HUDEP-2 (cell line): ENCODE data around the gene BAD.
"Not testable (repeated sequence)": the region's sequence is repeated elsewhere in the genome, so short reads cannot be mapped to it uniquely, and the experiment has no call there.

ENCODE experiments used
- DNase-seq, 76 experiments: peaks; one replicate each; lab custom pipeline; 2025; ENCODE audit not compliant: unreplicated experiment in 76 of 76; lab: John Stamatoyannopoulos, UW

BAD gene

DNA sequence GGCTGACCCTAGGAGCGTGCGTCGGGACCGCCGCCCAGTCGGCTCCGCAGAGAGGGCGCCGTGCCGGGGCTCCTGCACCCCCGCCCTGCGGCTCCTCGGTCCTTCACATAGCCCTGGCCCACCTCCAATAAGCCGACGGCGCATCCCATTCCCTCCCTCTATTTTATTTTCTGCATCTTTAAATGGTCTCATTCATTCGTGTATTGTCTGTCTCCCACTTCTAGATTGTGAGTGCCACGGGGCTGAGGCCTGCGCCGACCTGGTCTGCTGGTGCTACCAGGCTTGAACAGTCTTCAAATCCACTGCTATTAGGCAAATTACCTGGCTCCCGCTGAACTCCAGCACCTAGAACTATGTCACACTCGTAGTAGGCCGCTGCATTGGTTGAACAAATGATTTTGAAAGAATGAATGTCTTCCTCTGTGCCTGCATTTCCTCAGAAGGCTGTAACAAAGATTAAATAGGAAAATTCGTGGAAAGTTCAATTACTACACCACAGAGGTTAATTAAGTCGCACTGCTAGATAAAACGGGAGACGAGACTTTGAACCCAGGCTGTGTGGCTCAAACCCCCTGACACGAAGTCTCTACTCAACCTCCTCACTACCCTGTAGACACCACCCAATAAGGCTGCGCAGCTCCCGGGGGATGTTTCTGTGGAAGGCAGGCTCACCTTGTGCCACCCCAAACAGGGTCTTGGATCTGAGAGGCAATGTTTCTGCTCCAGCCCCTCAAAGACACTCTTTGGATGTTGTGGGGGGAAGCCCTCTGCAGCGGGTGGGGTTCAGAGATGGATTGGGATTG is 36.5 kb downstream of the BAD start:
- peak in 1 of 76 experiments; percentile 54 for DNase-seq

DNA sequence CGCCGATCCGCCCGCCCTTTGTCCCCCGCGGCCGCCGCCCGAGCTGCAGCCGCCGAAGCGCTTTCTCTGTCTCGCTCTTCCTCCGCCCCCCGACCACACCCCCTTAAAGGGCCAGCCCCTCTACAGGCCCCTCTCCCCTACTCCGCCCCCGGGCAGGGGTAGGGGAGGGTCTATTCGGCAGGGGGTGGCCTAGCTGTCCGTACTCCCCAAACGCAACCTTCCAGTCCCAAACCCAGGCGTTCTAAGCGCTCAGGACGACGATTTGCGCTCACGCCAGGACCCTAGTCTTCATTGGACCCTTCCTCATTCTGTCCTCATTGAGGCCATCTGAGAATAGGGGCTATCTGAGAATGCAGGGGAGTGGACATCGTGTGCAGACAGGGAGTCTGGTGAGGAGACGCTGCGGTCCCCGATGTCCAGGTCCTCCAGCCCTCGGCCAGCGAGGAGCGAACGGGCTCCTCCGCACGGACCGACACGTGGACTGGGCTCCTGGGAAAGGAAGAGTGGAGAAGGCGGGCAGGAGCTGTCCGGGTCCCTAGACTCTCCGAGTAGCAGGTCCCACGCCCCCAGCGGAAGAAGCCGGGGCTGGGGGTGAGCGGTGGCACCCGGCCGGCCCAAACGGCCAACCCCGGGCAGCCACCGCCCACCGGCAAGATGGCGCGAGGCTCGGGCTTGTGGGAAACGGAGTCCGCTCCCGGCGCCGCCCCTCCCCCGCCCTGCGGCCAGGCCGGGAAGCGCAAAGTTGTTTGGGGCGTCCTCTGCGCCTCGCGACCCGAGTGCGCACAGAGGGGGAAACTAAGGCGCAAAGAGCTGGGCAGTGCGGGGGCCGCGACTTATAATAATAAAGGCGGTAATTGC is 37.4 kb downstream of the BAD start, which contains the start of gene PPP1R14B:
Gene PPP1R14B, minus strand, starts transcription at position 73 of the 858 bp plus-strand sequence. CDS start 270 bp downstream, outside the sequence.
- DNase-seq = peak in 71 of 76 experiments; percentile 39 to 91 (median 80)

GRCh38 chr11:64246621-64246870 is 37.9 kb downstream of the BAD start:
- not testable (repeated sequence) for DNase-seq

GRCh38 chr11:64245797-64246620 is 38.5 kb downstream of the BAD start:
- peak in 66 of 76 experiments; percentile 14 to 81 (median 59) for DNase-seq

- peak in 7 of 76 experiments; percentile 16 to 34 (median 25) for DNase-seq
These were observed 39.1 kb downstream of the BAD start for GRCh38 chr11:64245401-64245796.

DNA sequence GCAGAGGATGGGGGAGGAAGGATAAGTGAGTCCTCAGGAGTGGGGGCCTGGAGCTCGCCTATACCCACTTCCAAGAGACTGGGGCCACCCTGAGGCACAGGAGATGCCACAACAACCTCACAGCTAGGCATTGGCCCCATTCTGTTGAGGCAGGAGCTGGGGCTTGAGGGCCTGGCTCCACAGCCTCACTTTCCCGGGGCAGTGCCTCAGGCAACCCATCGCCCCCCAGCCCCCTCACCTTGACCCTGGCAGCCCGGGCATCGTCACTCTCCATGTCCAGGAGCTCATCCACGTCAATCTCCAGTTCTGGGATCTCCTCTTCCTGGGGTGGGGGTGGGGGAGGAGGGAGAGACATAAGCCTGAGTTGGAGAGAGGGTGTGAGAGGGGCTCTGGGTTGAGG is 39.5 kb downstream of the BAD start:
- DNase-seq = no peak

DNA sequence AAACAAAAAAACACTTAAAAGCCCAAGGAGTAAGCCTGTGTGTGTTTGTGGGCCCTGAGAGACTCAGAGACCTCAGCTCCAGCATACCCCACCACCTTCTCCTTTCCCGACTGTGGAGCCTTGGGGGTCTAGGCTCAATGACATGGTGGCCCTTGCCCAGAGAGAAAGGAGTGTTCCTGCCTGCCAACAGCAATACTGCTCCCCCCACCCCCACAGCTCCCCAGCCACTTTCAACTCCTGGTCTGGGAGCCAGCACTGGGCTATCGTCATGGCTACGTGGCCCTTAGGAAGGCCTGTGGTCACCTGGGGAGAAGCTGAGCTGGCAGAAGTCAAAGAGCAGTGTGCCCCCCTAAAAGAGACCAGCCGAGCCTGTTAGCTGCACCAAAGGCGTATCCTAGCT is 40.4 kb downstream of the BAD start:
- no peak for DNase-seq

GRCh38 chr11:64243236-64243854 is 41.1 kb downstream of the BAD start:
- no peak for DNase-seq

- DNase-seq = peak in 32 of 76 experiments; percentile 12 to 98 (median 34)
These were observed 42.7 kb downstream of the BAD start for GRCh38 chr11:64241491-64242374.

DNA sequence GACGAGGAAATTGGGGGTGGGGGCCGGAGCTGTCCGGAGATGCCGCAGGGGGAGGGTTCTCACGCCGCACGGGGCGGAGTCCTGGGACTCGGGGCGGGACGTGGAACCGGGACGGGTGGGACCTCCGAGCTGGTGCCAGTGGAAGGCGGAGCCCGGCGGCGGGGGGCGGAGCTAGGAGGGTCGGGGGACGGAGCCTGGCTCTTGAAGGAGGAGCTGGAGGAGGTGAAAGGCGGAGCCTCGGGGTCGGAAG is 43.3 kb downstream of the BAD start:
- peak in 73 of 76 experiments; percentile 65 to 100 (median 99) for DNase-seq

- peak in 73 of 76 experiments; percentile 43 to 98 (median 95) for DNase-seq
These were observed 43.8 kb downstream of the BAD start, which contains the start of gene FKBP2 for GRCh38 chr11:64240435-64241240. Gene FKBP2 (plus strand): TSS chr11:64241095. CDS start chr11:64242388, 1,293 bp downstream.

- no peak for DNase-seq
These were observed 44.6 kb downstream of the BAD start for GRCh38 chr11:64239662-64240434.

DNA sequence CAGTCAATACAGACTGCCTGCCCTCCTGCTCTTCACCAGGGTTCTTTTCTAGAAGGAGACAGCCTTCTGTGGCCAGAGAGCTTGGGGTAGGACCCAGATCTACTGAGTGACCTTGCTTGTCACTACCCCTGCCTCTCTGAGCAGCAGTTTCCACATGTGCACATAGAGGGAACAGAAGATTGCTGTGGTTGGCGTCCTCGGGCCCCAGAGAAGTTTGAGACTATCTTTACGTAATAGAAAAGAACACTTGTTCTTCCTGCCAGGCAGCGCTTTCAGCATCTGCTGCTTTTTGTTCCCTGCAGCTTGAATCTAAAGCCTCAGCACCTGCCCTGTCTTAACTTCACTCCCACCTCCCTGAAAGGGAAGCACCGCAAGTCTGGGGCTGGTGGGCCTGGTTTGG is 45.5 kb downstream of the BAD start:
- DNase-seq = no peak

- DNase-seq = no peak
These were observed 46.4 kb downstream of the BAD start for GRCh38 chr11:64238076-64238475.

GRCh38 chr11:64237484-64237951 is 46.9 kb downstream of the BAD start:
- DNase-seq = no peak

DNA sequence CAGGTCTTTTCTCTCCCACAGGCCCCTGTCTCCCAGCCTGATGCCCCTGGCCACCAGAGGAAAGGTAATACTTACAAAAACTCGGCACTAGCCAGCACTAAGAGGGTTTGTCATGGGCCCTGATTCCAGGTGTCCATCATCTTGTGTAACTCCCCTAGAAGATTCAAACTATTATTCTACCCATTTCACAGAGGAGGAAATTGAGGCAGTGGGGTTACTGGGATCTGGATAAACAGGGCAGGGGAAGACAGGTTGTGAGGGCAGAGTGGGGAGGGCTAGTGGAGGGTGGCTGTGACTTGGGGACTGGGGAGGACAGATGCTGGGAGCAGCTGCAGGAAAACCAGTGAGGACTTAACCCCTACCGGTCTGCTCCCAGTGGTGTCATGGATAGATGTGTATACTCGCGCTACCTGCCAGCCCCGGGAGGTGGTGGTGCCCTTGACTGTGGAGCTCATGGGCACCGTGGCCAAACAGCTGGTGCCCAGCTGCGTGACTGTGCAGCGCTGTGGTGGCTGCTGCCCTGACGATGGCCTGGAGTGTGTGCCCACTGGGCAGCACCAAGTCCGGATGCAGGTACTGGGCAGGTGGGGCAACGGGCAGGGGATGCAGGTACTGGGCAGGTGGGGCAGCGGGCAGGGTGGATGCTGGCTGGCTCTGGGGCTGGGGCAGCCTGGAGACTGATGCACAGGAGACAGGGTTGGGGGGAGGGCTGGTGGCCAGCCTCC is 48.9 kb downstream of the BAD start:
- DNase-seq = no peak
